DMS153 treated with DMSO at 0.1 percent for 48 hours (cell line): ENCODE results near the gene CHRNB1.
"Not testable (repeated sequence)": the region's sequence is repeated elsewhere in the genome, so short reads cannot be mapped to it uniquely, and the experiment has no call there.

Source experiments
- DNase-seq: peaks from one replicate; lab custom pipeline; 2025; ENCODE audit not compliant: unreplicated experiment; lab: John Stamatoyannopoulos, UW

The CHRNB1 gene

GRCh38 chr17:7466318-7466638 lies 21.4 kb downstream of the CHRNB1 start:
- DNase-seq: no peak

GRCh38 chr17:7466639-7467341 lies 21.9 kb downstream of the CHRNB1 start:
- no peak for DNase-seq

- DNase-seq: no peak
These were observed 22.6 kb downstream of the CHRNB1 start for GRCh38 chr17:7467498-7467897.

- DNase-seq: no peak
These were observed 23.4 kb downstream of the CHRNB1 start for GRCh38 chr17:7468290-7468689.

- DNase-seq: no peak
These were observed 24.0 kb downstream of the CHRNB1 start for GRCh38 chr17:7468804-7469389.

GRCh38 chr17:7469843-7470242 lies 25.0 kb downstream of the CHRNB1 start:
- not testable (repeated sequence) for DNase-seq

- not testable (repeated sequence) for DNase-seq
These were observed 25.7 kb downstream of the CHRNB1 start for GRCh38 chr17:7470457-7470973.

- no peak for DNase-seq
These were observed 26.9 kb downstream of the CHRNB1 start for GRCh38 chr17:7471729-7472128.

GRCh38 chr17:7474767-7475166 lies 29.9 kb downstream of the CHRNB1 start:
- not testable (repeated sequence) for DNase-seq

GRCh38 chr17:7475764-7476422 lies 31.0 kb downstream of the CHRNB1 start:
- no peak for DNase-seq

- no peak for DNase-seq
These were observed 31.6 kb downstream of the CHRNB1 start for GRCh38 chr17:7476494-7476893.

GRCh38 chr17:7476951-7477350 lies 32.1 kb downstream of the CHRNB1 start:
- no peak for DNase-seq

- DNase-seq: no peak
These were observed 32.8 kb downstream of the CHRNB1 start for GRCh38 chr17:7477392-7478275.

GRCh38 chr17:7478276-7479212 lies 33.7 kb downstream of the CHRNB1 start:
- DNase-seq: no peak

- no peak for DNase-seq
These were observed 34.6 kb downstream of the CHRNB1 start, which contains the start of gene ZBTB4 for GRCh38 chr17:7479213-7480088. Gene ZBTB4 (minus strand): TSS chr17:7479631. CDS start chr17:7466801, 12,830 bp downstream.

GRCh38 chr17:7480089-7480384 lies 35.2 kb downstream of the CHRNB1 start:
- no peak for DNase-seq

- DNase-seq: not testable (repeated sequence)
These were observed 36.4 kb downstream of the CHRNB1 start, which contains the start of gene SLC35G6 for GRCh38 chr17:7481275-7481674. Gene SLC35G6 (plus strand): TSS chr17:7481446. CDS start chr17:7481517, 71 bp downstream.

- DNase-seq: not testable (repeated sequence)
These were observed 37.2 kb downstream of the CHRNB1 start for GRCh38 chr17:7481842-7482741.
